Measurements from ENCODE around the gene LONP2. TPM values are rescaled to one million over a fixed set of nuclear protein-coding genes. Genes with fewer than 3 reads are reported as not detected.

Gene LONP2
- total and polyA plus RNA-seq, 9 of the 15 experiments (the other 6 are each of a cell fraction or from before 2014, with no cell fraction given) = 8.1 to 41.2 (median 25.6) TPM

- TF ChIP-seq ZNF395 (CRISPR knock-in tag; IDR thresholded peaks at IDR 0.05) = no peak
- 0 out of 4 replicates have a peak, but pooled peaks of 1 of the 2 experiments have one; percentile 25 for TF ChIP-seq FOXK2 (conservative IDR thresholded peaks at IDR 0.05 in 1 of 2, IDR thresholded peaks at IDR 0.05 in 1 of 2; ENCODE audit: low read depth in 2 of 2)
- no peak for TF ChIP-seq ASH1L (IDR thresholded peaks at IDR 0.05; ENCODE audit: borderline replicate concordance, low read depth, partially characterized antibody)
- no peak for TF ChIP-seq BACH1 (tag; IDR thresholded peaks at IDR 0.05)
- TF ChIP-seq ZNF140 (CRISPR knock-in tag; IDR thresholded peaks at IDR 0.05) = no peak
- no peak for TF ChIP-seq IRF9 (tag; IDR thresholded peaks at IDR 0.05)
- no peak for TF ChIP-seq RNF219 (CRISPR knock-in tag; IDR thresholded peaks at IDR 0.05)
- no peak for TF ChIP-seq MCM5 (IDR thresholded peaks at IDR 0.05; ENCODE audit: low read depth)
- TF ChIP-seq PML (IDR thresholded peaks at IDR 0.05; ENCODE audit: low read length) = peak; percentile 32; the same call in 1 of the 2 replicates
- TF ChIP-seq ZNF3 (CRISPR knock-in tag; IDR thresholded peaks at IDR 0.05) = no peak
- TF ChIP-seq XRCC3 (IDR thresholded peaks at IDR 0.05) = no peak
- TF ChIP-seq ARID1B (IDR thresholded peaks at IDR 0.05) = no peak
- TF ChIP-seq RBFOX2 (IDR thresholded peaks at IDR 0.05; ENCODE audit: low read depth, low read length) = peak; percentile 89
- no peak; the same call in 1 of the 2 replicates for TF ChIP-seq THAP7 (CRISPR knock-in tag; IDR thresholded peaks at IDR 0.05)
- TF ChIP-seq MXI1 (IDR thresholded peaks at IDR 0.05; ENCODE audit: low read depth, low read length) = no peak
- no peak for TF ChIP-seq BRD4 (IDR thresholded peaks at IDR 0.05)
- no peak for TF ChIP-seq MAFK (IDR thresholded peaks at IDR 0.05; ENCODE audit: low read length)
- TF ChIP-seq ZNF316 (IDR thresholded peaks at IDR 0.05) = no peak
- no peak for TF ChIP-seq ZNF263 (CRISPR knock-in tag; IDR thresholded peaks at IDR 0.05; ENCODE audit: borderline replicate concordance)
- TF ChIP-seq SNAPC5 (CRISPR knock-in tag; IDR thresholded peaks at IDR 0.05) = no peak
- TF ChIP-seq TARDBP (IDR thresholded peaks at IDR 0.05) = no peak
- peak; percentile 79 for TF ChIP-seq RBBP5 (IDR thresholded peaks at IDR 0.05; ENCODE audit: borderline replicate concordance, insufficient read depth, low read length, poor library complexity, severe bottlenecking)
- no peak for TF ChIP-seq RHOXF2B (CRISPR knock-in tag; conservative IDR thresholded peaks at IDR 0.05)
- no peak for TF ChIP-seq SIX5 (IDR thresholded peaks at IDR 0.05; ENCODE audit: borderline replicate concordance in 1 of 2, insufficient read depth in 1 of 2, low read depth in 1 of 2, low read length in 2 of 2)
Measured at GRCh38 chr16:48385253-48386150, 141.4 kb downstream of the LONP2 start, which contains the start of gene SIAH1 (continued).
